SK-N-SH (cell line): ENCODE measurements around the gene DRGX. TPM values are rescaled to one million over a fixed set of nuclear protein-coding genes. Genes with fewer than 3 reads are reported as not detected.
A peak's percentile ranks its signal among the peaks of the same experiment; 100 is the strongest.

Experiments
- CTCF ChIA-PET: fragments of 300-600, 350-600 bp; formaldehyde crosslinking; extraction: SDS; loops from one replicate; lab custom pipeline; 2021; lab: Yijun Ruan, JAX
- POLR2A ChIA-PET: fragments of 350-600 bp; sonication (Branson Sonifier 250); formaldehyde crosslinking; extraction: SDS; loops from one replicate; lab custom pipeline; 2020; ENCODE audit warnings: antibody characterized with exemption, inconsistent platforms; lab: Yijun Ruan, JAX
- DNase-seq: peaks from one replicate; pipeline ENCODE4 v3.0.0; 2012
- H2AFZ ChIP-seq: fragments of 200-600 bp; sonication (generic); 2 replicates; pipeline ENCODE4 v1.8.1; 2016; ENCODE audit warnings: antibody characterized with exemption, mild to moderate bottlenecking, low read depth
- H3F3A ChIP-seq: fragments of 200-600 bp; sonication (generic); replicated peaks from 2 replicates; pipeline ENCODE3; 2016; ENCODE audit warnings: antibody characterized with exemption, mild to moderate bottlenecking; ENCODE audit not compliant: insufficient read depth
- H3K27ac ChIP-seq, 2 experiments: fragments of 200-500 bp in 1 of 2; fragments of 200-600 bp in 1 of 2; sonication (Bioruptor generic) in 1 of 2; sonication (generic), shearing (Covaris generic) in 1 of 2; 2 replicates each; pipeline versions ENCODE4 v1.5.1 to v1.6.1; 2014 to 2016; ENCODE audit warnings: low read depth in 2 of 2, inconsistent platforms in 1 of 2, low read length in 1 of 2, mild to moderate bottlenecking in 1 of 2, mixed read lengths in 1 of 2
- H3K27me3 ChIP-seq: fragments of 200-600 bp; sonication (generic), shearing (Covaris generic); 2 replicates; pipeline ENCODE4 v1.6.1; 2016; ENCODE audit warnings: mixed run types; ENCODE audit not compliant: insufficient read depth
- H3K36me3 ChIP-seq, 2 experiments: fragments of 200-500 bp in 1 of 2; fragments of 200-600 bp in 1 of 2; sonication (Bioruptor generic) in 1 of 2; sonication (generic) in 1 of 2; replicated peaks in 1 of 2; 2 replicates each; pipeline versions ENCODE3 to v1.5.1; 2014 to 2016; ENCODE audit warnings: low read length in 1 of 2, mild to moderate bottlenecking in 1 of 2; ENCODE audit not compliant: insufficient read depth in 2 of 2, control insufficient read depth in 1 of 2
- H3K4me1 ChIP-seq, 2 experiments: fragments of 200-500 bp in 1 of 2; fragments of 200-600 bp in 1 of 2; sonication (Bioruptor generic) in 1 of 2; sonication (generic), shearing (Covaris generic) in 1 of 2; 2 replicates each; pipeline versions ENCODE4 v1.5.1 to v1.6.1; 2014 to 2016; ENCODE audit warnings: low read depth in 1 of 2, low read length in 1 of 2, mixed run types in 1 of 2; ENCODE audit not compliant: insufficient read depth in 2 of 2, control insufficient read depth in 1 of 2
- H3K4me2 ChIP-seq: fragments of 200-600 bp; sonication (generic), shearing (Covaris generic); 2 replicates; pipeline ENCODE4 v1.6.1; 2017; ENCODE audit warnings: mixed run types
- H3K4me3 ChIP-seq, 2 experiments: fragments of 200-500 bp in 1 of 2; fragments of 200-600 bp in 1 of 2; sonication (Bioruptor generic) in 1 of 2; sonication (generic), shearing (Covaris generic) in 1 of 2; 2 replicates each; pipeline versions ENCODE4 v1.5.1 to v1.8.1; 2014 to 2016; ENCODE audit warnings: low read depth in 2 of 2, inconsistent platforms in 1 of 2, low read length in 1 of 2, mild to moderate bottlenecking in 1 of 2, mixed read lengths in 1 of 2, moderate library complexity in 1 of 2
- H3K79me2 ChIP-seq: fragments of 200-600 bp; sonication (generic); 2 replicates; pipeline ENCODE4 v1.8.1; 2017; ENCODE audit warnings: mild to moderate bottlenecking; ENCODE audit not compliant: insufficient read depth
- H3K9ac ChIP-seq: fragments of 200-600 bp; sonication (generic); 2 replicates; pipeline ENCODE4 v1.6.1; 2017; ENCODE audit warnings: mixed run types
- H3K9me2 ChIP-seq: fragments of 200-600 bp; sonication (generic); 2 replicates; pipeline ENCODE4 v1.6.1; 2017; ENCODE audit warnings: mixed run types
- H3K9me3 ChIP-seq: fragments of 200-600 bp; sonication (generic); 2 replicates; pipeline ENCODE4 v1.6.1; 2017; ENCODE audit warnings: mixed run types, mild to moderate bottlenecking, moderate library complexity
- H4K20me1 ChIP-seq: fragments of 200-600 bp; sonication (generic); 2 replicates; pipeline ENCODE4 v1.6.1; 2017; ENCODE audit warnings: mild to moderate bottlenecking, mixed run types; ENCODE audit not compliant: insufficient read depth
- ELF1 ChIP-seq: IDR thresholded peaks from 2 replicates; pipeline ENCODE4 v1.4.0; 2012
- EP300 ChIP-seq, 2 experiments: IDR thresholded peaks; 2 replicates each; pipeline versions ENCODE4 v1.4.0 to v1.6.1; 2012; ENCODE audit warnings: borderline replicate concordance in 1 of 2, low read depth in 1 of 2, low read length in 1 of 2
- FOSL2 ChIP-seq: IDR thresholded peaks from 2 replicates; pipeline ENCODE4 v1.4.0; 2012; ENCODE audit warnings: low read depth, mild to moderate bottlenecking, moderate library complexity, borderline replicate concordance
- FOXM1 ChIP-seq: IDR thresholded peaks from 2 replicates; pipeline ENCODE4 v1.4.0; 2012; ENCODE audit warnings: low read depth, mild to moderate bottlenecking
- GABPA ChIP-seq: IDR thresholded peaks from 2 replicates; pipeline ENCODE4 v1.4.0; 2012; ENCODE audit warnings: low read depth, mild to moderate bottlenecking
- NFIC ChIP-seq: IDR thresholded peaks from 2 replicates; pipeline ENCODE4 v1.4.0; 2012; ENCODE audit warnings: borderline replicate concordance
- RAD21 ChIP-seq: IDR thresholded peaks from 2 replicates; pipeline ENCODE4 v1.6.1; 2012; ENCODE audit warnings: mild to moderate bottlenecking, low read length
- SMC3 ChIP-seq: IDR thresholded peaks from 2 replicates; pipeline ENCODE4 v1.6.1; 2012; ENCODE audit warnings: low read depth, low read length, improper control_type of control experiment
- TAF1 ChIP-seq: IDR thresholded peaks from 2 replicates; pipeline ENCODE4 v1.6.1; 2012; ENCODE audit warnings: low read depth, mild to moderate bottlenecking, low read length, moderate library complexity, borderline replicate concordance
- TCF12 ChIP-seq: IDR thresholded peaks from 2 replicates; pipeline ENCODE4 v1.4.0; 2012
- TEAD4 ChIP-seq: IDR thresholded peaks from 2 replicates; pipeline ENCODE4 v1.4.0; 2012; ENCODE audit warnings: mild to moderate bottlenecking, borderline replicate concordance; ENCODE audit not compliant: insufficient read depth
- YY1 ChIP-seq: IDR thresholded peaks from 2 replicates; pipeline ENCODE4 v1.4.0; 2012; ENCODE audit warnings: low read depth, mild to moderate bottlenecking
- WGBS: methylation state at CpG from one replicate; pipeline ENCODE4 v1.1.6; 2017; ENCODE audit warnings: low lambda C conversion rate; 5-methylcytosine and 5-hydroxymethylcytosine counted together
- polyA plus RNA-seq, 3 experiments: library from polyadenylated mRNA; depleted of rRNA; stranded (reverse); fragments of >200 nt; gene quantifications; 2 replicates each; pipeline ENCODE4 v1.2.3, GENCODE V29; 2012
- TF ChIP-seq, protein P1 (sequence below): IDR thresholded peaks from 2 replicates; pipeline ENCODE4 v1.4.0; 2012; ENCODE audit warnings: low read depth, borderline replicate concordance
- TF ChIP-seq, protein P2 (sequence below): fragments of 150-350 bp; IDR thresholded peaks from 2 replicates; pipeline ENCODE4 v1.6.1; 2016; ENCODE audit warnings: mild to moderate bottlenecking, low read depth, low read length

Gene DRGX
- polyA plus RNA-seq, 1 of the 3 experiments (the other 2 are of a cell fraction) = not detected

DNA sequence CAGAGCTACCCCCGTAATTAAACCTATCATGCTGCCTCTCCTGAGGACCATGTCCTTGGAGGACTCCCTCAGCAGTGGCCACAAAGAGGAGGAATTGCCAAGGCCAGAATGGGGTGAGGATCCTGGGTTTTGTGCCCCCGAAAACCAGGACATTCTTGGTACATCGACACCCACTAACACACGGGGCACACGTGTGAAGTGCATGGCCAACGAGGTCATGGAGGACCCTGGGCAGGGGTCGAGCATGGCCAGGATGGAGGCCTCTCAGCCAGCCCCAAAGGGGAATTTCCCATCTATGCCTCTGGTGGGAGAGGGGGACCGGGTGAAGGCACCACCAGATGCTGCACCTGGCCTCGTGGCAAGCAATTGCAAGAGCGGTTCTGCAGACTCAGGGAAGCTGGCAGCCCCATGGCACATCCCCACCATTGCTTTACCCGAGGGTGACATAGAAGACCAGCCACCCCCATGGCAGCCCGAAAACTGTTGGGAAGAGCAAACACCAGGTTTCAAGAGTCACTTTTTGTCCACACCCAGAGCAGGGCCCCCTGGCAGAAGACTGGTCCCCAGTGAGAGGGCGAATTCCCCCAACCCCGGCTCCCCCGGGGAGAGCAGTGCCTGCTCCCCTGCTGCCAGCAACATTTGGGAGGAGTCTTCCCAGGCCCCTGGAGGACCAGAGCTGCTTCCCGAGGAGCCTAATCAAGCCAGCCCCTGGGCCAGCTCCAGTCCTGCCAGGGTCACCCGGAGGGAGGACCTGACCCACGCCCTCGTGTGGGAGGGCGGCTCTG lies 70.6 kb downstream of the DRGX start (continued):
- TF ChIP-seq TAF1 (no peak), NFIC (no peak), RAD21 (no peak)
- TF ChIP-seq, protein P1, sequence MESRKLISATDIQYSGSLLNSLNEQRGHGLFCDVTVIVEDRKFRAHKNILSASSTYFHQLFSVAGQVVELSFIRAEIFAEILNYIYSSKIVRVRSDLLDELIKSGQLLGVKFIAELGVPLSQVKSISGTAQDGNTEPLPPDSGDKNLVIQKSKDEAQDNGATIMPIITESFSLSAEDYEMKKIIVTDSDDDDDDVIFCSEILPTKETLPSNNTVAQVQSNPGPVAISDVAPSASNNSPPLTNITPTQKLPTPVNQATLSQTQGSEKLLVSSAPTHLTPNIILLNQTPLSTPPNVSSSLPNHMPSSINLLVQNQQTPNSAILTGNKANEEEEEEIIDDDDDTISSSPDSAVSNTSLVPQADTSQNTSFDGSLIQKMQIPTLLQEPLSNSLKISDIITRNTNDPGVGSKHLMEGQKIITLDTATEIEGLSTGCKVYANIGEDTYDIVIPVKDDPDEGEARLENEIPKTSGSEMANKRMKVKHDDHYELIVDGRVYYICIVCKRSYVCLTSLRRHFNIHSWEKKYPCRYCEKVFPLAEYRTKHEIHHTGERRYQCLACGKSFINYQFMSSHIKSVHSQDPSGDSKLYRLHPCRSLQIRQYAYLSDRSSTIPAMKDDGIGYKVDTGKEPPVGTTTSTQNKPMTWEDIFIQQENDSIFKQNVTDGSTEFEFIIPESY = no peak
- TF ChIP-seq, protein P2, sequence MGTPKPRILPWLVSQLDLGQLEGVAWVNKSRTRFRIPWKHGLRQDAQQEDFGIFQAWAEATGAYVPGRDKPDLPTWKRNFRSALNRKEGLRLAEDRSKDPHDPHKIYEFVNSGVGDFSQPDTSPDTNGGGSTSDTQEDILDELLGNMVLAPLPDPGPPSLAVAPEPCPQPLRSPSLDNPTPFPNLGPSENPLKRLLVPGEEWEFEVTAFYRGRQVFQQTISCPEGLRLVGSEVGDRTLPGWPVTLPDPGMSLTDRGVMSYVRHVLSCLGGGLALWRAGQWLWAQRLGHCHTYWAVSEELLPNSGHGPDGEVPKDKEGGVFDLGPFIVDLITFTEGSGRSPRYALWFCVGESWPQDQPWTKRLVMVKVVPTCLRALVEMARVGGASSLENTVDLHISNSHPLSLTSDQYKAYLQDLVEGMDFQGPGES = no peak

DNA sequence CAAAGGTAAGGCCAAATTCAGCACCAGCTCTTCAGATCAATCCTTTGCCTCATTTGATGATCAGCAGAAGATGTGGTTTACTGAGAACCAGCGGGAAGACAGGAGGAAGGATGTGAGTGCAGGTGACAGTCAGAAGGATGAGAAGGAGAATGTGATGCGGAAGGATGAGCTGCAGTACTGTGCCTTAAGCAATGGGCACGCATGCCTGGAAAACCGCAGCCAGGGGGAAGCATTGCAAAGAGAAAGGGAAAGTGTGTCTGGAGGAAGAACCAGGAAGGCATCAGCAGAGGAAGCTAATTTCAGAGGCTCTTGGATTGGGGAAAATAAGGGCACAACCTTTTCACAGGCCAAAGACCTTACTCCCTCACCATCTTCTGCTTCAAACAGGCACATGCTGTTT lies 71.2 kb downstream of the DRGX start:
- CTCF ChIA-PET = interaction anchor here (0.7 to 1.7 kb wide), 10 partner anchors 27 to 669 kb away, joined by 3 to 7 read pairs (median 4); no protein-coding TSS in a partner anchor
- no peaks in the 10 kb centered on the region for H3K9me2 ChIP-seq
- H3F3A ChIP-seq = no peaks in the 10 kb centered on the region
- H3K9me3 ChIP-seq = no peaks in the 10 kb centered on the region
- no peaks in the 10 kb centered on the region for H3K27me3 ChIP-seq
- H3K9ac ChIP-seq = no peak overlapping the region
- no peaks in the 10 kb centered on the region for H4K20me1 ChIP-seq
- DNase-seq = peak; percentile 36
- no peaks in the 10 kb centered on the region for H3K79me2 ChIP-seq
- H3K4me2 ChIP-seq = no peak overlapping the region
- no peak for TF ChIP-seq FOXM1
- TF ChIP-seq SMC3 = peak; percentile 23; the same call in 1 of the 2 replicates
- TF ChIP-seq RAD21 = peak; percentile 55
- no peak for TF ChIP-seq EP300 (IDR thresholded peaks at IDR 0.05; ENCODE audit: borderline replicate concordance in 1 of 2, low read depth in 1 of 2, low read length in 1 of 2)
- no peak for TF ChIP-seq FOSL2
- TF ChIP-seq YY1 = no peak
- no peak for TF ChIP-seq TCF12
- no peak for TF ChIP-seq TEAD4
- TF ChIP-seq ELF1 = no peak
- TF ChIP-seq GABPA = no peak
- H3K4me3 ChIP-seq = no peak overlapping the region
- no peak overlapping the region for H3K27ac ChIP-seq
- 43% methylated on average over 4 of the region's 4 CpGs for WGBS
- peaks cover 0 to 8% of the 10 kb centered on the region in 2 experiments; a peak in 1 of 4 replicates for H3K4me1 ChIP-seq
- H3K36me3 ChIP-seq = no peaks in the 10 kb centered on the region
- no peak overlapping the region for H2AFZ ChIP-seq
- POLR2A ChIA-PET = no interaction called here
